Amniotic epithelial cell (primary cell): ENCODE measurements around the gene FOXC1.

Source experiments
- DNase-seq: peaks from one replicate; pipeline ENCODE4 v3.0.0-alpha.2; 2010; ENCODE audit warnings: low read depth

The FOXC1 gene

DNA sequence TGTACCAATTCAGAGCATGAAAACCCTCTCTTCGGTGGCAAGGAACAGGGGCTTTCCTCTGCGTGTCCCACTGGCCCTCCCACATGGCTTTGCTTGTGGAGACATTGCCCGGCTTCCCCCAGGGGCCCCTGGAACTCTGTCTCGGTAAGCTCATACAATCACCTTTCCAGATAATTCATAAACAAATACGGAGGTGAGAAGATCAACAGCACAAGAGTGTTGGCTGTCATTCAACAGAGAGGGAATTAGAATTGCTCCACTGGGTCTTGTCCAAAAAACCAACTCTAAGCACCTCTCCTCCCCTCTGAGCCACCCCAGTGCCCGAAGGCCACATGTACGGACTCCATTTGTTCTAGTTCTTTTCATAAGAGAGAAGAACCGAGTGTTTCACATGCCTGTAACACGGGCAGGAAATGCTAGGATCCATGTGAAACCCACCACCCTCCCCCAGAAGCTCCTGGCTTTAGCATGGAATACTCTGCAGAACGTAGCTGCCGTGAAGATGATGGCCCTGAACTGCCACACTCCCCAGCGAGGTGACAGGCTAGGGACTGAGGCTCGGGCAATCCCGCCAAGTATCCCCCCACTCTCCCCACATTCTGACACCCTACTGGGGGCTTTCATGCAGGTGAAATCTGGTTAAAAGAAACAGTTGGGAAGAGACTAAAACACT lies 24.6 kb upstream of the FOXC1 start:
- DNase-seq: no peak

DNA sequence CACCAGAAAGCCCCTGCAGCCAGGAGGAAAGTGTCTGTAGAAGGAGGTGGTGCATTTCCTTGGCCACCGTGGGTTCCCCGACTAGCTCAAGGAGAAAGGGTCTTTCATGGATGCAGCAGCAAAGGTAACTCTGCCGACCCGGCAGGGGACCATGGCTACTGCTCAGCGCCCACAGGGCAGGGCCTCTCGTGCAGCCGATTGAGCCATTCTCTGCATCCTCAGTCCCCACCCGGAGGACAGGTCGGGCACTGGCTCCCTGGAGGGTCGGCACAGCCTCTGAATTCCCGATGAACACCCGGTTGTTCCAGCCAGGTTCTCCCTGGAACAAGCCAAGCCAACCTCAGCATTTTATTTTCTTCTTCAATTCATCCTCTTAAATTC lies 24.1 kb upstream of the FOXC1 start:
- no peak for DNase-seq

DNA sequence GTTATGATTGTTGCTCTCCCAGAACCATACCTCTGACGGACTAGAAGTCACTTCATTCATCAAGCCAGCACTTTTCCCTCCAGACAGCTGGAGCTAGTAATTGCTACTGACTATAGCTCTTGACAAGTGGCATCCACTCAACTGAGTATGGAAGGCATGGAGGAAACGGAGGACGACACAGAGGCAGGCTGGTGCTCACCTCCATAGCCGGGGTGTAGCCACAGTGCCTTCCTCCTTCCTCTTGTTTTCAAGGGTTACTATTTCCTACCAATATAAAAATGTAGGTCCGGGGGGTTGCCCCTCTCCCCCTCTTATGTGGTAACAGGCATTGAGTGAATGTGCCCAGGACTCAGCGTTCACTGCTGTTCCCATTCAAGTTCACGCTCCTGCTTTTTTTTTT lies 23.5 kb upstream of the FOXC1 start:
- DNase-seq: no peak

DNA sequence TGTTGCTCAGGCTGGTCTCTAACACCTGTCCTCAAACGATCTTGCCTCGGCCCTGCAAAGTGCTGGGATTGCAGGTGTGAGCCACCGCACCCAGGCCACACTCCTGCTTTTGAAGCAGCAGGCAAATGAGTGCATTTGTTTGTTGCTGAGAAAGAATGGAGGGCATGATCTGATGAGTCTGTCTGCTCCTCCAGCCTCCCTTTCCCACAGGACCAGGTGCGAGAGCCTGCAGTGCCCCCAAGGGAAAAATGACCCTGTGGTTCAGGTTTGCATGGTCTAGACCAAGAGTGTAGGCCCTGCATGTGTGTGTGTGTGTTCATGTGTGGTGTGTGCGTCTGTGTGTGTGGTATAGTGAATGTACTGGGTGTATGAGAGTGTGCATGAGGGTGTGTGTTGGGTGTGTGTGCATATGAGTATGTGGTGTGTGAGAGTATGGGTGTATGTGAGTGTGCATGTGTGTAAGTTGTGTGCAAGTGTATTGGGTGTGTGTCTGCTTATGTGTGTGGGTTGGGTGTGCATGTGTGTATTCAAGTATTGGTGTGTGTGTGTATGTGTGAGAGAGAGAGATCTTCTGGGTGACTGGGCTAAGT lies 22.8 kb upstream of the FOXC1 start:
- DNase-seq: no peak

DNA sequence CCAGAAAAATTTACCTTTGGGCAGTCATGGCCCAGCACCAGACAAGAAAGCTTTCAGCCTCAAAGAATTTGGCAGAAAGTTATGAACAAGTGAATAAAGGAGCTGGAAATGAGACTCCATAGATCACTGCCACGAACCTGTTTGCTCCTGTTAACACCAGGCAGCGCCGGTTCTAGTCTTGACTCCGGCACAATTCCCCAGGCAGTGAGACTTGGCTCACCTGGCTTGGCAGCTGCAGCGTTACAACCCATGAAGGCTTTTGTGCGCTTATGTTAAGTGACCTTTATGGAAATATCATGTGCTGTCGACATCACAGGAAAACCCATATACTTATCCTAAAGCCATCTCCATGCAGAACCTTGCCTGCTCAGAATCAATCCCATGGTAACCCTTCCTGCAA lies 22.2 kb upstream of the FOXC1 start:
- no peak for DNase-seq

DNA sequence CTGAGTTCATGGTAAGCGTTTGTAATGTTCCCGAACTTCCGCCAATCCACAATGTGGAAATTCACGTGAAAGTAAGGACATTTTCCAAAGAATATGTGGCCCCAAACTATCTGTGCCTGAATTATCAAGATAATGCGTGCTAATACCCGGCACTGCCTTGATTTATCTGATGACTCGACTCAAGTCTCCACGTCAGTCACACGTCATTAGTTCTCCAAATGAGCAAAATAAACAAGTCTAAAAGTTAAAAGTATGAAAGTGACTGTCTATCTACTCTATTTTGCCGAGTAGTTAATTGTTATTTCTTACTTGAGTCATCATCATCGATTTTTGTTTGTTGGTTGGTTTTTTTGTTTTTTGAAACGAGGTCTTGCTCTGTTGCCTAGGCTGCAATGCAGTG lies 21.7 kb upstream of the FOXC1 start:
- no peak for DNase-seq

DNA sequence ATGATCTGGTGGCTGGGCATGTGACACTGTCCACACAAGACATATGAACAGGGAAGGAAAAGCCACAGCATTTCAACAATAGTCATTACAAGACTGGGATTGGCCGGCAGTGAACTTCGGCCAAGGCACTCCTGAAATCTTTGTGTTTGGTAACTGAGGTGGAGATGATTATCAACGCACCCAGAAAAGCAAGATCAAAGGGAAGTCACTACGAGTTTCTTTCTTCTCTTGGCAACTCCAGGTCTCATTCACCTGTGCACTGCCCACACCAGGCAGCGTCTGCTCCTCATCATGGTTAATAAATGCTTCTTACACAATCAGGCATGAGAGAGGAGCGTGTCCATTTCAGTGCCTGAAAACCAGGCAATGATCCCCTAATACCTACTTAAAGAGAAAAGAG lies 20.5 kb upstream of the FOXC1 start:
- no peak for DNase-seq

DNA sequence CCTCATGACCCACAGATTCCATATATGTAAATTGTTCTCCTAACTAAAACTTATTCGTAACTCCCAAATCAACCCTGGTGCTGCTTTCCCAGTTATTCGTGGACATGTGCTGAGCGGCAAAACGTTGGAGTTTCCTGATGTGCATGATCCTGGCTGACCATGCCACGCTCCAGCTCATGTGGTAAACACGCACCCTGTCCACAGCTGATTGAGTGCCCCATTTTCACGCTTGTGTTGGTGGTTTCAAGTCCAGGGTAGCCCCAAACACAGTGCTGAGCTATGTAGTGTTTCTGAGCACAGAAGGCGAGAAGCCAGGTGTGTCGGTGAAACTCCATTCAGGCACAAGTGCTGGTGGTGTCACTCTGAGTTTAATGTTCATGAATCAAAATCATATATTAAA lies 19.1 kb upstream of the FOXC1 start:
- DNase-seq: no peak

DNA sequence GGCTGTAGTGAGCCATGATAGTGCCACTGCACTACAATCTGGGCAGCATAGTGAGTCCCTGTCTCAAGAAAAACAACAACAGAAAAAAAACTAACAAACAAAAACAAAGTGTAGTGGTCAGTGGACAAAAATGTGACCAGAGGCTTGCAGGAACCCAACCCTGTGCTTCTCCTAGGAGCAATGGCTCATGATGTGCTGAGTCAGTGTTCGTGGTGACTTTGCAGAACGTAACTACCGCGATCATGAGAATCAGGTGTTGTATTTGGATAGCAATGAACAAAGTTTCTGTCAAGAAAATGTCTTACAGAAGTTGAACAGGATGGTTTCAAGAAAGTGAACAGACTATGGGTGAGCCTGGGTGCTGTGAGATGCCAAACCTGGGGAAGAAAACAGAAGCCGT lies 18.5 kb upstream of the FOXC1 start:
- no peak for DNase-seq

DNA sequence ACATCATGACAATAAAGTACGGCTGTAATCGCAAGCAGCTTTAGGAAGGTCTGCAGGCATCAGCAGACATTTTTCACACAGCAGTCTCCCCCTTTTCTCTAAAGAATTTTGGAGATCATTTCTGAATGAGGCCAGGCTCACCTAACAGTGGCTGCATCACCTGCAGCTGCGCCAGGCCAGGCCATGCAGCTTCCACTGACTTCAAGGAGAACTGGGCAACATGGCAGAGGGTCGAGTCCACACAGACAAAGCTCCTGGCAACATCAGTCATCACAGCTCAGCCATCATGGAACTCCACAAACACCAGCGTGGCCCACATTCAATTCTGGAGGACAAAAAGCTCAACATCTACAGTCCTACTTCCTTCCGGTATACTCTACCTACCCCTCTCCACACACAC lies 17.8 kb upstream of the FOXC1 start:
- no peak for DNase-seq

DNA sequence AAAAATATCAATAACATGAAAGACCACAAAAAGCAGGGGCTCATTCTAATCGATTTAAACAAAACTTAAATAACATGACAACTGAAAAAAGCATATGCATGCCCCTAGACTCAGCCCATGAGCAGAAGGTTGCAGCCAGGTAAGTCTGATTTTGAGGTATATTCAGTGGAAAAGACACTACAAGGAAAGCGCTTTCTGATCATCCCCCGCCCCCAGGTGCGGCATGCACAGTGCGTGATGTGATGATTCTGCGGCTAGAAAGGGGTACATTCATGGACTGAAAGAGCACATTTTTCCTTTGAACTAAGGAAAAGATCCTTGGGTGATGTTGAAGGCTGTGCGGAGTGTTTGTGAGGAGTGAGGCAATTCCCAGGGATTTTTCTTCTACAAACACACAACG lies 16.9 kb upstream of the FOXC1 start:
- DNase-seq: no peak

DNA sequence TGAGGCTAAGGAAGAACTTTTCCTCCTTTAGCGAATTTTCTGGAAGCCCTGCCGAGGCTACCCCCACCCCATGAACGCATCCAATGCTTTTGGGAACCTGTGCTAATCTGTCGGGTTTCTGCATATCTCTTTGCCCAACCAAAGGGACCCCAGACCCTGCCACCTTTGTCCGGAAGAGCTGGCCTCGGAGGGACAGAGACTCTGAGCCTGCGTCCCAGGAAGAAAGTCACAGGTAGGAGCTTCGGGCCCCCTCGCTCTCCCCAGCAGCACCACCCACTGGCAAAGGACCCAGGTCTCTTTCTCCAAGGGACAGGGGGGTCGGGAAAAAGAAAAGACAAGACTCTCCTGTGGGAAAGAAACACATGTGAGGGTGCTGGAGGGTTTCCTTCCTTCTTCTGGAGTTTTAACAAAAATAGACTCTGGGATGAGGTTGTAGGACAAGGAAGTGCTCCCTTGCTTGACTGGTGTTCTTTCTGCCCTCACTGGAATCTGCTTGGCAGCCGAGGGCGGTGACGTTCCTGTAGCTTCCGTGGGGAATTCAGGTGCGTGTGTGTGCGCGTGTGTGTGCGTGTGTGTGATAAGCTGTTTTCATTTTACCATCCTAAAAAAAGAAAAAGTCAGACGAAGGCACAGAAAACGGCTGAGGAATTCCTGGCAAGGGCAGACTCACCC lies 16.3 kb upstream of the FOXC1 start:
- no peak for DNase-seq

DNA sequence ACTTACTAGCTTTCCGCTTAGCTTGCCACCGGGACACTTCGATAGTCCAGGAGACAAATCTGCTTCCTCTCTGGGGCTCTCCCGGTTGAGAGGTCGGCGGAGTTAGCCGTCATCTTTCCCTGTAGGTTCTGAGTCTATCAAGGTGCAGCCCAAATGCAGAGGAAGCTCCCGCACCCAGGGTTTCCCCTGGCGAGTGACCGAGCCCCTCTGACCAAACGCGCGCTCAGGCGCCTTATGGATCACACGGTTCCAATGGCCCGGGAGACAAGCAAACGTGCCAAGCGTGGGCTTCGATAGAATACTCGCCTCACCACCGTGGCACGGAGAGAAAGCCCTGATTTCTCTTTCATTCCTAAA lies 15.8 kb upstream of the FOXC1 start:
- no peak for DNase-seq

DNA sequence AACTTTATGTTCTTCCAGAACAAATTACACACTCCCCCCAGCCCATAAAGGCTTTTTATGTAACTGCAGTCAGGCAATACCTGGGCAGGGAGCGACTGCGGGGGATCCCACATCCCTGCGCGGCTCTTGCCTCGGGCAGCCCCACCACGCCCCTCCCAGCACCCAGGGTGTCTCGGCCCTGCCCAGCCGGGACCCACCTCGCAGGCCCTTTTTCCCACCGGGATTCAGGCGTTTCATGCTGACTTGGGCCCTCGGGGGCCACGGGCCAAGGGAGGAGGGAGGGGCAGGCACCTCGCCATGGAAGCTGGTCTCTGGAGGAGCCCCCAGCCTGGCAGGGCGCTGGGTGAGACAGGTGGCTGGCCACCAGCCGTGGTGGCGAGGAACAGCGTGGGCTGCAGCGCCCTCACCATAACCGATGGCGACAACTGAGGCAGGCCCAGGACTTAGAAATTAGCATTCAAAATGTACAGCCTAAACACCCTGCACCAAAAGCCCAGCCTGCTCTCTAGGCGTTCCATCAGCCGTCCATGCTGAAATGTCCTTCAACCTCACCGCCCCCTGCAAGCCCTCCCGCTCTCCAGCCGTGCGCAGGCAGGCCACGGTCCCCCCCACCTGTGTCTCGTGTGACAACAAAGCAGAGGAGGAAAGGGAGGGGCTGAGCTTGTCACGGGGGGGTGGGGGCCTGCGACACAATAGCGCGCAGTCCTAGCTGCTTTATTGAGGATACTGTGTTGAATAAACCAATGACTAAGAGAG lies 15.1 kb upstream of the FOXC1 start:
- no peak for DNase-seq

DNA sequence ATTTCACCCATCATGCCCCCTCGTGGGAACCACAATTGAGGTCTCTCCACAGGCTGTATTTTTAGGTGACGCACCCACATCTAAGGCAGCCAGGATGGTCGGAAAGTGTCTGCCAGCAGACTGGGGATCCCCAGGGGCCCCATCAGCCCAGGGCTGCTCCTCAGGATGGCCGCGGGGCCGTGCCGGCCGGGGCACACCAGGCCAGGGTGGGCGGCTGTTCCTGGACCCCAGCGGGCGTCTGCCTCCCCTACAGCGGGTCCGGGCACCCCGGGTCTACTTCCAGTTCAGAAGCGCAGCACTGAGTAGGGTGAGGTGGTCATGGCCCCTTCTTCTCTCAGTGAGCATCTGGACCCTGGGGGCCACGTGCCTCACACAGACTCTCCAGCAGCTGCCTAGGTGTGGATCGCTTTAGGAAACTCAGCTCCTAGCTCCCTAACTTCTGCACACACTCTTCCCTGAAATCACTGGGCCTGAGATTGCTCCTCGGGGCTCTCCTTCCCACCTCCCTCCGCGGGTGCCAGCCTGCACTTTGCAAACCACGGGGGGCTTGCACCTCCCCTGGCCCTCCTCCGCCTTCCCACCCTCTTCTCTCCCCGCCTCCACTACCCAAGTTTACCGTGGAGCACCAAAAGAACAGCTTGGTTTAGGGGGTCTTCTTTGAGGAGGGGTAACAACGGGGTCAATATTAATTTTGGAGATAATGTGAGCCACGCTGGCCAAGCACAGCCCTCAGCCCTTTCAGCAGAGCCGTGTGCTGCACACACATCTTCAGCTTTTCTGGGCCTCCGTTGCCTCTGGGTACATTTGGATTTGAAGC lies 14.2 kb upstream of the FOXC1 start:
- DNase-seq: no peak

DNA sequence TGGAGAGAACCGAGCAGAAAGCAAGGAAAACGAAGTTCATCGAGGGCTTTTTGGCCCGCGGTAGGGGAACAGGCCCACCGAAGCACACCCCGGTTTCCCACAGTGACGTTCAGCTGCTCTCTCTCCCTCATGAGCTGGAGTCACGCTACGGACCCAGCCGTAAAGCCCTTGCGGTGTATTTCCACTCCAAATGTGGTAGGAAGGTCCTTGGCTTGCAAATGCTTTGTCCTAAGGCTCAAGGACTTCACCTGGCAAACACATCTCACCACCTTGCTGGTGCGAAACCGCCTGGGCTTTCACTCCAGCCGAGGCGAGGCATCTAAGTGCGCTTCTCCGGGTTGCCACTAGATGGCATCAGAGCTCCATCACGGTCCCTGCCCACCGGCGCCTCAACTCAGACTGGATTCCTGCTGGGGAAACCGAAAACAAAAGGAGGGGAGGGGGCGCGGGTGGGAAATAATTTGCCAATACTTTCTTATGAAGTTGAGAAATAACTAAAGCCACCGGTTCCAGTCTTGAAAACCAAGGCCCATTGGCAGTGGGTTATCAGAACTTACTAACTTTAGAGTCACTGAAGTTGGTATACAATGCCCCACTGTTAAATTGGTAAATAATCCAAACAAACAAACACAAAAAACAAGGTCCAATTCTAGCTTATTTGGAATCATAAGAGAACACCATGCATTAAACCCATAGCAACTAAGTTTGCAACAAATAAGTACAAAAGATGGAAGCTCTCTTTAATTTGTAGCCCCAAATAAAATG lies 13.4 kb upstream of the FOXC1 start:
- peak; percentile 19 for DNase-seq

DNA sequence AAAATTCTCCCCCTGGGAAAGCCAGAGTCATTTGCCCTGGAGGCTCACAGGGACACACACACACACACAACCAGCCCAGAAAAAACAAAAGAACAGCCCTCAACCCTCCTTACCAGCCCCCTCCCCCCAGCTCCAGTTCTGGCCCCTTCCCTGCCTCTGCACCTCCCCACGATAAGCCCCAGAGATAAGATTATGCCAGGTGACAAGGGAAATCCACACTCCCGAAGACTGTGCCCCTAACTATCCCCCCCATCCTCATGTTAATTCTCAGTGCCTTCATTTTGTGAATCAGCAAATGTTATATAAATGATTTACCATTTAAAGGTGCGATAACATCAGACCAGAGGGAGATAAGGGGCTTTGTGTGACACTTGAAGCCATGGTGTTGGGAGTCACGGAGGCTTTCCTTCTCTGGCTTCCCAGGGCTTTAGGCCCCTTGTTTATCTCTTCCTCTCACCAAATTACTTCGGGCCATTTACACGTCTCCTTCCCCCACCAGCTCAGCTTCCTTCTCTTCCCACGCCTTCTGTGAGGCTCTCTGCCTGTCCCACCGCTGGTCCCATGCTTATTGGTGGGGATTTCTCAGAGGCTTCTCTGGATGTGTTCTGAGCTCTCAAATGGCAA lies 12.5 kb upstream of the FOXC1 start:
- no peak for DNase-seq

DNA sequence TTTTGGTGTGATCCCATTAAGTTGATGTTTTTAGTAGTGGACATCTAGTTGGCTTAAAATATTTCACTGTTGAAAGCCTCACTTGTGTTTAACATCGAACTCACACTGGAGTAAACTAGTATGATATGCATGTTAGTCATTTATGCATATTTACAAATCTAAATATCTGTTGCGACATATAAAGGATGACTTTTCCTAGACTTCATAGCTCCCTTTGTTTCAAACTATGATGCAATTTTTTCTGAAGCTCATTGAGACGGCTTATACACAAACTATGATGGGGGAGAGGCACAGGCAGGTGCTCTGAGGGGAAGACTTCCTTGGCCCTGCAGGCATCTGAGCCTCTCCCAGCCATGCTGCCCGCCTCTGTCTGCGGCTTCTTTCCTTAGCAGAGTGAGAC lies 11.8 kb upstream of the FOXC1 start:
- peak; percentile 73 for DNase-seq

DNA sequence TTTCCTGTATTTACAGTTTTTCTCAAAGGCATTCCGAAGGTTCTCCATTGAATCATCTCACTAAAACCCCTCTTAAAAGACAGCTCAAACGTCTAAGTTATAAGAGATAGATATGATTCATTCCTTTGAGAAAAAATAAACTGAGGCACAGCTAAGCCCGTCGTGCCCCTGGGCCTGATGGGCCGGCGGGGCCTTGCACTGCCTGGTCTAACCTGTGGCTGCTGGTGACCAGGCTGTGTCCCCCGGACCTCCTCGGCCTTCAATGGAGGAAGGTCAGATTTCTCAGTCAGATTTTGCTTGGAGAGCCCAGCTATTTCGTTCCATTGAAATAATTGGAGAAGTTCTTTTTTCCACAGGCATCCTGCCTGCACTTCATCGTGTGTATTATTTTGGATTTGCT lies 11.3 kb upstream of the FOXC1 start:
- no peak for DNase-seq

DNA sequence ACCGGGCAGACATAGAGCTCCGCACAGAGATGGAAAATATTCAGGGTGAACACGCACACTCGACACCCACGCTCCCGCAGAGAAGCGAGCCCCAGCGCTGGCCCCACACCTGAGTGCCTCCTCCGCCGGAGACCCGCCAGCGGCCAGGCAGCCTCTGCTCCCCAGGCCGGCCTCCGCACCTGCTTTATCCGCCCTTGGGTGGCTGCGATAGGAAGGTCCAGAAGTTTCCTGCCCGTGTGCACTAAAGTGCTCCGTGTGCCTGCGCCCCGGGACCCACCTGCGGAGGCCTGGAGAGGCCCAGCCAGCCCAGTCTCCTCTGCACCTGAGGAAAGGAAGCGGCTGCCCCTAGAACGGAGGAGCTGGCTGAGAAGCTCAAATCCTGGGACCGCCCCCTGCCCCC lies 10.8 kb upstream of the FOXC1 start:
- no peak for DNase-seq

DNA sequence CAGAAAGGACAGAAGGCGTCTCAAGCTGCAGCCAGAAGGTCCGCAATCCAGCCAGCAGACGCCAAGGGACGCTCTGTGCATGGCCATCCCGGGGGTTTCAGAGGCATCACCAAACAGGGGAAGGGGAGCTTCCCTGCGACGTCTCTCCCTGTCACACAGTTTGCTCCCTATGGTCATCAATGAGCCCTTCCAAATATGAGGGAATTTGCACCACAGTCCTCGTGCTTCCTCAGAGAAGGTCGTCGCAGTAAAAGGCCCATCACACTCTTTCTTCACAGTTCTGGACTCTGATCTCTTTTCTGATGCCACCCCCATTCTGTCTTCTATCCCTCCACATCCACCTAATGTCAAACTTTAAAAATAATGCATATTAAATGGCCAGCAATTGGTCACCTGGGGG lies 10.2 kb upstream of the FOXC1 start:
- DNase-seq: no peak
